ENCODE data around the gene CPEB3.

CPEB3 gene

DNA sequence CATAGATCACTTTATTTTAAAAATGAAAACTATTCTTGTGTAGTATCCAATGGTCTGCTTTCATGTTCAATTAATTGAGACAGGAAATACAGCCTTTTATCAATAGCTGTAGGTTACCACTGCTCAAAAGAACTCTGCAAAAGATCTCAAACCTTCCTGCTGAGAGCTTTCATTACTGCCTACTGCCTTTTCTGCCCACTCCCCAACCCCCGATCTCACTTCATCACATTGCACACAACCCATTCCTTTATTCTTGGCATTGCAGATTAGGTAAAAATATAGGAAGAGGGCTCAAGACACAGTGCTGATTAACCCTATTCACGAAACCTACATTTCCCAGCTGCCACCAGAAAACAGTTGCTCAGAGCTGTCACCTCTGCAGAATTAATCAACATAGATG lies 195.9 kb downstream of the CPEB3 start:
- Histone ChIP-seq H3K4me1 (ENCODE audit: control insufficient read depth in 1 of 2, insufficient read depth in 1 of 2, low read depth in 1 of 2, low read length in 1 of 2) (no peaks in the 10 kb centered on the region), H3K36me3 (no peaks in the 10 kb centered on the region), H3K27me3 (no peaks in the 10 kb centered on the region), H3K27ac (no peak overlapping the region), H3K9me3 (no peaks in the 10 kb centered on the region), H3K4me3 (ENCODE audit: low read depth in 1 of 2, low read length in 1 of 2) (no peak overlapping the region)
- TF ChIP-seq, protein P1, sequence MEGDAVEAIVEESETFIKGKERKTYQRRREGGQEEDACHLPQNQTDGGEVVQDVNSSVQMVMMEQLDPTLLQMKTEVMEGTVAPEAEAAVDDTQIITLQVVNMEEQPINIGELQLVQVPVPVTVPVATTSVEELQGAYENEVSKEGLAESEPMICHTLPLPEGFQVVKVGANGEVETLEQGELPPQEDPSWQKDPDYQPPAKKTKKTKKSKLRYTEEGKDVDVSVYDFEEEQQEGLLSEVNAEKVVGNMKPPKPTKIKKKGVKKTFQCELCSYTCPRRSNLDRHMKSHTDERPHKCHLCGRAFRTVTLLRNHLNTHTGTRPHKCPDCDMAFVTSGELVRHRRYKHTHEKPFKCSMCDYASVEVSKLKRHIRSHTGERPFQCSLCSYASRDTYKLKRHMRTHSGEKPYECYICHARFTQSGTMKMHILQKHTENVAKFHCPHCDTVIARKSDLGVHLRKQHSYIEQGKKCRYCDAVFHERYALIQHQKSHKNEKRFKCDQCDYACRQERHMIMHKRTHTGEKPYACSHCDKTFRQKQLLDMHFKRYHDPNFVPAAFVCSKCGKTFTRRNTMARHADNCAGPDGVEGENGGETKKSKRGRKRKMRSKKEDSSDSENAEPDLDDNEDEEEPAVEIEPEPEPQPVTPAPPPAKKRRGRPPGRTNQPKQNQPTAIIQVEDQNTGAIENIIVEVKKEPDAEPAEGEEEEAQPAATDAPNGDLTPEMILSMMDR (IDR thresholded peaks at IDR 0.05): no peak

DNA sequence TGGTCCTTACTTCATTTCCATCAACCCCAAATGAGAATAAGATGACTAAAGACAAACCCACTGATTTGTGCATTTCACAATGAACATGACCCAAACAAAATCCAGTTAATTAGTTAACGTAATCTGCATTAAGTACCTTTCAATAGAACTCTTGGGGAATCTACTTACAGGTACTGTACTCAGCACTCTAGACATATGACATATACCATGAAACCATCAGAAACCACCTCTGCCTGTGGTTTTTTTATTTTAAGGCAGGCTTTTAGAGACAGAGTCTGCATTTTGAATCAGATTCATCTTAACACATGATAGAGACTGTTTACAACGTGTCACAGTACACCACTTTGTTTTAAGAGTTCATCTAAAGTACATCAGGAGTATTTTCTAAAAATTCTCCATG lies 198.9 kb downstream of the CPEB3 start:
- no peaks in the 10 kb centered on the region for H3K4me1 ChIP-seq (ENCODE audit: control insufficient read depth in 1 of 2, insufficient read depth in 1 of 2, low read depth in 1 of 2, low read length in 1 of 2)
- no peak overlapping the region for H3K4me3 ChIP-seq (ENCODE audit: low read depth in 1 of 2, low read length in 1 of 2)
- H3K27me3 ChIP-seq: no peaks in the 10 kb centered on the region
- TF ChIP-seq, protein P1 (IDR thresholded peaks at IDR 0.05): no peak
- no peaks in the 10 kb centered on the region for H3K36me3 ChIP-seq
- no peaks in the 10 kb centered on the region for H3K9me3 ChIP-seq
- no peak overlapping the region for H3K27ac ChIP-seq

DNA sequence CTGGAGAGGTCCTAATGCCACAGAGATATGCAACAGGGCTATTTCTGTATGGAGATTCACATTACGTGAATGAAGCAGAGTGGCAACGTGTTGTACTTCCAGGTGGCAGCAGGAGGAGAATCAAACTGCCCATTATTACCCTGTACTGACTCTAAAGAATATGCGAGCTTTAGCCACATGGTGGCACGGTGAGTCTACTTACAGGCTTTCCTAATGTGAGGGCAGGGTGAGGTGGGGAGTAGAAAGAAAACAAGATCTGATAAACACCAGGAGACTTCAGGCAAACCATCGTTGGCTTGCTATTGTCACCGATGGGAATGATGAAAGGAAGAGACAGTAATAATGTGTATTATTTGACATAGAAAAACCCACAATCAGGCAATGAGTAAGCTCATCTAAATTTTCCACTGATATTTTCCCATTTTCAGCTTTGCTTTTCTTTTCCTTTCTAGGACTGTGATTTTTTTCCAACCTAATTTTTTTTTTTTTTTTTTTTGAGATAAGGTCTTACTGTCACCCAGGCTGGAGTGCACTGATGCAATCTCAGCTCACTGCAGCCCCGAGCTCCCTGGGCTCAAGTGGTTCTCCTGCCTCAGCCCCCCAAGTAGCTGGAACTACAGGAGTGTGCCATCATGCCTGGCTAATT lies 203.0 kb downstream of the CPEB3 start:
- Histone ChIP-seq H3K27ac (no peak overlapping the region), H3K4me3 (ENCODE audit: low read depth in 1 of 2, low read length in 1 of 2) (no peak overlapping the region), H3K9me3 (no peaks in the 10 kb centered on the region), H3K36me3 (no peaks in the 10 kb centered on the region), H3K27me3 (no peaks in the 10 kb centered on the region), H3K4me1 (ENCODE audit: control insufficient read depth in 1 of 2, insufficient read depth in 1 of 2, low read depth in 1 of 2, low read length in 1 of 2) (peaks cover 0 to 9% of the 10 kb centered on the region in 2 experiments)
- TF ChIP-seq, protein P1 (IDR thresholded peaks at IDR 0.05): no peak

DNA sequence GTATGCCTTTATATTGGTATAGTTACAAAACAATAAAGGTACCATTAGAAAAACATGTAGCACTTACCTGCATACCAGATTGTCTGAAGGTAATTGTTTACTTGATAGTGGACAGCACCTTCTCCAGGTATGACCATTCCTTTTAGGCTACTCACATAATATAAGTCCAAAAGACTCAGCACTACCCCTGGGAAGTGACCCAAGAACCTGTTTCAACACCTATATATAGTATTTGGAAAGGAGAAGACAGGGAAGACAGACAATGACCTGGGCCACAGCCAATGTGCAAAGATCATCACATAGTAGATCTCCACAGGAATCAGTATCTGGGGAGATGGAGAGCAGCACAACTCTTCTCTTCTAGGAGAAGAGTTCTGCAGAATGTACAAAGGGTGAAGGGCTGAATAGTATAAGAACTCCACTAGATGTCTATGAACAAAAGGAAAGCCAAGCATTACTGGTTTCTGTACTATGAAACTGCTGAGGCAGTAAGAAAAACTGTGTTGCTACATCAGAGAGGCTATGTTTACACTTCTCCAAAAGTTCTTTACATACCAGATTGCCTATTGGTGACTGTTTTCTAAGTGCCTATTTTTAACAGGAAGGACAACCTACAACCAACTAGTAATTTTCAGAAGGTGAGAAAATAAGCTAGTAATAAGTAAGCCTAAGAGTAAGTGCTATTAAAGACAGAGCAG lies 208.1 kb downstream of the CPEB3 start:
- peak overlapping the region in 1 of 2 experiments; percentile 20 for H3K4me3 ChIP-seq (ENCODE audit: low read depth in 1 of 2, low read length in 1 of 2)
- H3K4me1 ChIP-seq (ENCODE audit: control insufficient read depth in 1 of 2, insufficient read depth in 1 of 2, low read depth in 1 of 2, low read length in 1 of 2): peaks cover 0 to 23% of the 10 kb centered on the region in 2 experiments
- TF ChIP-seq, protein P1 (IDR thresholded peaks at IDR 0.05): no peak
- H3K9me3 ChIP-seq: no peaks in the 10 kb centered on the region
- no peaks in the 10 kb centered on the region for H3K27me3 ChIP-seq
- peak overlapping the region; percentile 87 for H3K27ac ChIP-seq
- peaks cover 27% of the 10 kb centered on the region for H3K36me3 ChIP-seq

- peaks cover 0 to 23% of the 10 kb centered on the region in 2 experiments for H3K4me1 ChIP-seq (ENCODE audit: control insufficient read depth in 1 of 2, insufficient read depth in 1 of 2, low read depth in 1 of 2, low read length in 1 of 2)
- H3K4me3 ChIP-seq (ENCODE audit: low read depth in 1 of 2, low read length in 1 of 2): no peak overlapping the region
- peaks cover 27% of the 10 kb centered on the region for H3K36me3 ChIP-seq
- TF ChIP-seq, protein P1 (IDR thresholded peaks at IDR 0.05): no peak
- peak overlapping the region; percentile 87 for H3K27ac ChIP-seq
- no peaks in the 10 kb centered on the region for H3K9me3 ChIP-seq
- H3K27me3 ChIP-seq: no peaks in the 10 kb centered on the region
Measured at GRCh38 chr10:92081641-92082040, 209.2 kb downstream of the CPEB3 start.

Data from neutrophil (primary cell).